GM21576 (cell line): ENCODE measurements around the gene PDE5A.

Experiments used
- ATAC-seq: cut with Tn5 transposase; IDR thresholded peaks from one replicate; pipeline ENCODE4 v1.9.1; 2021; ENCODE audit warnings: mild to moderate bottlenecking, moderate library complexity; ENCODE audit not compliant: unreplicated experiment

Gene PDE5A

GRCh38 chr4:119628281-119629141 is at the start of gene PDE5A:
TSS of gene PDE5A (minus strand) at chr4:119628804. CDS start at chr4:119628671, 133 bp downstream.
- ATAC-seq, result peak; percentile 92

DNA sequence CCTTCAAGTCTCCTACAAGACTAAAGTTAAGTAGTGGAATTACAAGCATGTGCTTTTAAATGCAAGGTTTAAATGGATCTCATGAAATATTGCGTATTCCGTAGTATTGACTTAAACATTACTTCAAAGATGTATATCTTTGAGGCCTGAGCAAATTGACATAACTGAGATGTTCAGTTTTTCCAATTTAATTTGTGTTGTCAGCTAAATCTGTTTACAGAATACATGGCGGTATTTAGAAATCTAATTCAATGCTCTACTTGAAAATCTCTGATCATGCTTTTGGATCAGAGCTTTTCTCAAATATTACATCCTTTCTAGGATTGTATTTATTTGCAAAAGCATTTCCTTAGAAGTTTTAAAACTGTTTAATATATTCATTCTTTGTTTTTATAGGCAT is 47.5 kb upstream of the PDE5A start:
- no peak for ATAC-seq

DNA sequence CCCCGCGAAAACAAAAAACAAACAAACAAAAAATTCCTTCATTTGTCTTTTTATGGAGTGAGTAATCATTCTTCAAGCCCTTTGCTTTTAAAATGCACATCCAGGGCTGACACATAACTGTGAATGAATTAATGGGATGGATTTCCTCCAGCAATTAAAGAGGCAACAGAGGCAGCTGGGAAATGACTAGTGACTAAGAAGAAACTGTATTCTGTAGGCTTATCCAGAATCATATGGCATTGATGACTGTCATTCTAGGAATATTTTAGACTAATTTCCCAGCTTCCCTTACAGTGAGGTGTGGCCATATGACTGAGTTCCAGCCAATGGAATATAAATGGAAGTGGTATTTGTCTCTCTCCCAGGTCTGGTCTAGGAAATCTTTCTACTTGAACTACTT is 46.8 kb upstream of the PDE5A start:
- ATAC-seq, result no peak

DNA sequence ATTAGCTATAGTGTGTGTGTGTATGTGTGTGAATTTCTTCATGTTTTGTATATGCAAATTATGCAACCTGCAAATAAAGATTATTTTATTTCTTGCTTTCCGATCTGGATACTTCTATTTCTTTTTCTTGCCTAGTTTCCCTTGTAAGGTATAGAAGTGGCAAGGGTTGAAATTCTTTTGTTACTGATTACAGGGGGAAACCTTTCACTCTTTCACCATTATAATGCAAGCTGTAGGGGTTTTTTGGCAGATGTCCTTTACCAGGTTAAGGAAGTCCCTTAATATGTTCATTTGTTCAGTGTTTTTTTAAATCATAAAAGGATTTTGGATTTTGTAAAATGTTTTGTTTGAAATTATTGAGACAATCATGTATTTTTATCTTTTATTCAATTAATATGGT is 44.3 kb upstream of the PDE5A start:
- no peak for ATAC-seq

DNA sequence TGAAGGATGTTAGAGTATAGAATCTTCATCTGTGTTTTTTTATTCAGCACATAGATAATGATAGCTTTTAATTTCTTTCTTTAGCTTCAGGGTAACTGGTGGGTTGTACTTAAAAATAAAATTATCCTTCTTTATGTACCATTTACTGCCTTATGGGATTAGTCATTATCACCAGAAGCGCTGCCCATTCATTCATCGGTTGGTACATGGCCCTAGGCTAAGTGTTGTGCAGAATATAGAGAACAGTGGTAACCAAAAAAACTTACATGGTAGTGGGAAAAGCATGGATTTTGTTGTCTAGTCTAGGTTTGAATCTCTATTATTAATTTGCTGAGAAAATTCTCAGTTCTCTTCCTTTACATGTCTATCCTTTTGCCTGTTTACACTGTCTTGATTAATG is 43.5 kb upstream of the PDE5A start:
- no peak for ATAC-seq

- ATAC-seq, result no peak
These were observed 42.6 kb upstream of the PDE5A start for GRCh38 chr4:119671205-119671604.

DNA sequence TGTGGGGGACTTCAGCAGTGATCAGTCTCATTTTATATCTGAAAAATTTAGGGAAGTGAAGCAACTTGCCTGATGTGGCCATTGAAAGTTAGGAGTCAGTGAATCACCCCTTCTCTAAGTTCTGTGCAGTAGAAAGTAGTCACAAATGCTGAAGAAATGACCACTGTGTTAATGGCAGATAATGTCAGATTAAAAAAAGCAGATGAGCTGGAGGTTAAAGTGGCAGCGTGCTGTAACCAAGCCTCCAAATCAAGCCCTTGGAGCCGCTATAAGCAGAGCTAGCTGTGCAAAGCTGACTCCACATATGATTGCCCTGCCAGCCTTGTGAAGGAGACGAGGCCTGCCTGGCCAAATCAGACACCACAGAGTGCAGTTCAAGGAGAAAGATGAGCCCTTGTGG is 39.2 kb upstream of the PDE5A start:
- ATAC-seq, result no peak

- no peak for ATAC-seq
These were observed 38.1 kb upstream of the PDE5A start for GRCh38 chr4:119666653-119667091.

GRCh38 chr4:119665752-119666151 is 37.1 kb upstream of the PDE5A start:
- ATAC-seq, result no peak

GRCh38 chr4:119664168-119664907 is 35.7 kb upstream of the PDE5A start:
- no peak for ATAC-seq

GRCh38 chr4:119663160-119663788 is 34.7 kb upstream of the PDE5A start:
- ATAC-seq, result peak; percentile 39

GRCh38 chr4:119662612-119663011 is 34.0 kb upstream of the PDE5A start:
- peak; percentile 39 for ATAC-seq

DNA sequence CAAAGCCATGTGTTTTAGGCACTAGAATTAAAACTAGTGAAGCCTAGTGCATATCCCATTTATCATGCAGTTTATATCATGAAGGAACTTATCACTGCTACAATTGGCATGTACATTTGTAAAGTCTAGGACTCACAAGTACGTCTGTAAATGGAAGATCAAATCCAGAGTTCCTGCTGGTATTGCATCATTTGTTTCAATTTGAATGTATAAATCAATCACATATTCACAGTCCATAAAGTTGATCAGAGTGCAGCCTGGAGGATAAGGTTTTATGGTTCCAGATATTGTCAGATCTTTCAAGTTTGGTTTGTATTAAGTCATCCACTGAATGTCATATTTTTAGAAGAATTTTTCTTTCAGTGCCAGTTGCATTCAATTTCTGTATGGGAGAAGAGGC is 32.6 kb upstream of the PDE5A start:
- ATAC-seq, result no peak

- no peak for ATAC-seq
These were observed 31.0 kb upstream of the PDE5A start for GRCh38 chr4:119659576-119659975.

DNA sequence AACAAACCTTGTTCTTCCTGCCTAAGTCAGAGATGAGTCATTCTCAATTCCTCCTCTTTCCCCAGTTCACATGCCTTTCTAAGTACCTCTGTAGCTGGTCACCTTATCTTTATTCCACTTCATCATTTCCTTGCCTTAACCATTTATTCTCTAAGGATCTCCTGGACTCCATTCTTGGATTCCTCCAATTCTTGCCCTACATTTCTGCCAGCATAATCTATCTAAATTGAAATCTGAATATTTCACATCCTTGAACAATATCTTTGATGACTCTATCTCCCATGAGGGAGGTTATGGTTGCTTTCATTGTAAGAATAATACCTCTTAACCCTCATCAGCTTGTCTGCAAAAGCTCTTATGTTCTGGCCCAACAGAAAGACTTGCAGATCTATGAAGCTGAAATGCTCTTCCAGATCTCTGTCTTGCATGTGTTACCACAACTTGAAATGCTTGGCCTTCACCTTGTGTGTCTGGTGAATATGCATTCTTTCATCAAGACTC is 28.6 kb upstream of the PDE5A start:
- no peak for ATAC-seq

DNA sequence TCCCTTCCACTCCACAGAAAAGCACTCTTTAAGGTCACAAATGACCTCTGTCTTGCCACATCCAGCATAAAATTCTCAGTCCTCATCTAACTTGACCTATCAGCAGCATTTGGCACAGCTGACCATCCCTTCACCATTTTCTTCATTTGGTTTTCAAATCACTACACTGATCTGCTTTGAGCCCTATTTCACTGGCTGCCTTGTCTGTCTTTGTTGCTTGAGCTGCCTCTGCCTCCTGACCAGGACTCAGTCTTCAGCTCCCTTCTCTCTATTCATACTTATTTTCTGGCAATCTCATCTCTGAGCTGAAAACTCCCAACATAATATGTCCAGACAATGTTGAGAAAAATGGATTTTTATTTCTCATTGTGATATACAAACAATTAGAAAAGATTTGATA is 27.7 kb upstream of the PDE5A start:
- no peak for ATAC-seq

- ATAC-seq, result no peak
These were observed 26.7 kb upstream of the PDE5A start for GRCh38 chr4:119655111-119655837.

DNA sequence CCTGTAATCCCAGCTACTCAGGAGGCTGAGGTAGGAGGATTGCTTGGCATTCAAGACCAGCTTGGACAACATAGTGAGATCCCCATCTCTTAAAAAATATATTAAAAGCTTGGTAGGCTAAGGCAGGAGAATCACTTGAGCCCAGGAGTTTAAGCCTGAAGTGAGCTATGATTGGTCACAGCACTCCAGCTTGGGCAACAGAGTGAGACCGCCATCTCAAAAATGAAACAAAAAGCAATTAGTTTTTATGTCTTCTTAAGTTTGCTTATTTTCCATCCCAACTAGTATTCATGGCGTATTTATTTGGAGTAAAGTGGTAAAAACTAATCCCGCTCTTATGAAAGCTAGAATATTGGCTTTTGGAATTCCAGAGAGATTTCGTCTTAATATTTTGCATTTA is 25.4 kb upstream of the PDE5A start:
- ATAC-seq, result no peak

- no peak for ATAC-seq
These were observed 24.4 kb upstream of the PDE5A start for GRCh38 chr4:119652998-119653397.

DNA sequence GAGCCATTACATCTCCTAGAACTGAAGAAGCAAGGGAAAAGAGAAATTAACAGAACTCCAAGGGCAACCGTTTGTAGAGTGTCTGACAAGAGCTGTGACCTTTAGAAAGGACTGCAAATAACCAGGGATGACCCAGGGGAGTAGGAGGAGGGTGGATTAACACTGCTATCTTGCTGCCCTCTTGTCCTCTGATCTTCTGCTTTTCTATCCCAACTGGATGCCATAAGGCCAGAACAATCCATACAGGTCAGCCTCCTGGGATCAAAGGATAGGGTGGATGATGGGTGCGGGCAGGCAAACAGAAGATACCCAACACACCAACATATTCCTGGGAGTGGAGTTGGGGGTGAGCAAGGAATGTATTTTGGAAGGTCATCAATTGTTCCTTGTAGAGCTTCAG is 19.8 kb upstream of the PDE5A start:
- ATAC-seq, result no peak

DNA sequence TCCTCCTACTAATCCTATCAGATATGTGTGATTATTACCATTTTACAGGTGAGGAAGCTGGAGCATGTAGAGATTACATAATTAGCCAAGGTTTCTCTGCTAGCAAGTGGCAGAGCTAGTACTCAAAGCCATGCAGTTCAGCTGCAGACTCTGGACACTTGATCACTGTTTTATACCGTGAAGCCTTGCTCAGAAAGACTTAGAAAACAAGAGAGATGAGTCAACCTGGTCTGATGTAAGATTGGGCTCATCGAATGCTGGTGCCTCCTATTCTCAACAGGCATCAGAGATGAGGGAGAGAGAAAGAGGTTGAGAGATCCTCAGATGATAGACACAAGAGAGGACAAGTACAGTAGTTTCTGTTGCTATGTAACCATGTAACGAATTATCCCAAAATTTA is 19.0 kb upstream of the PDE5A start:
- ATAC-seq, result no peak
